Measurements from ENCODE around the gene PTPRH. TPM values are rescaled to one million over a fixed set of nuclear protein-coding genes. Genes with fewer than 3 reads are reported as not detected.

The PTPRH gene
- polyA plus RNA-seq, 1 donor (not counting 4 experiments of a cell fraction or from before 2014, with no cell fraction given): 0.17 TPM

GRCh38 chr19:55240713-55241020, 31.4 kb upstream of the PTPRH start:
- Histone ChIP-seq H3K9me3 (ENCODE audit: control insufficient read depth, low read depth, low read length) (no peaks in the 10 kb centered on the region), H2AFZ (ENCODE audit: control insufficient read depth, low read length) (no peak overlapping the region), H3K4me1 (ENCODE audit: control insufficient read depth, extremely low read depth, insufficient read depth, low read length) (no peaks in the 10 kb centered on the region), H3K79me2 (ENCODE audit: control insufficient read depth, insufficient read depth, low read length) (peaks cover 8% of the 10 kb centered on the region), H3K9ac (ENCODE audit: control insufficient read depth, extremely low read depth, insufficient read depth, low read length) (no peak overlapping the region), H3K36me3 (ENCODE audit: control insufficient read depth in 2 of 2, extremely low read depth in 1 of 2, insufficient read depth in 2 of 2, low read length in 2 of 2) (peaks cover 57 to 58% of the 10 kb centered on the region in 2 experiments), H3K4me3 (ENCODE audit: control insufficient read depth in 2 of 3, extremely low read depth in 1 of 3, insufficient read depth in 2 of 3, low read depth in 1 of 3, low read length in 3 of 3) (no peak overlapping the region), H4K20me1 (ENCODE audit: control insufficient read depth, extremely low read depth, insufficient read depth, low read length) (peaks cover 2% of the 10 kb centered on the region), H3K27me3 (ENCODE audit: control insufficient read depth, extremely low read depth, insufficient read depth, low read length) (no peaks in the 10 kb centered on the region), H3K4me2 (ENCODE audit: control insufficient read depth, extremely low read depth, insufficient read depth, low read depth, low read length) (no peak overlapping the region), H3K27ac (ENCODE audit: control insufficient read depth, insufficient read depth, low read length) (no peak overlapping the region), H3K9me1 (ENCODE audit: control insufficient read depth, extremely low read depth, insufficient read depth, low read length) (no peaks in the 10 kb centered on the region)
- dilution Hi-C loops (cut with MboI; ENCODE audit: extremely low pct_ligation_motif_present, low sequenced_read_pairs): no loop called here
- FAIRE-seq (no peak), DNase-seq (ENCODE audit: low read depth, low spot score) (no peak)
- TF ChIP-seq CTCF (optimal IDR thresholded peaks at IDR 0.05 in 1 of 3, IDR thresholded peaks at IDR 0.05 in 1 of 3, conservative IDR thresholded peaks at IDR 0.05 in 1 of 3; ENCODE audit: extremely low read depth in 1 of 3, insufficient read depth in 2 of 3, low read length in 3 of 3) (no peak), EZH2 (IDR thresholded peaks at IDR 0.05; ENCODE audit: low read length) (no peak)

- H3K4me2 ChIP-seq (ENCODE audit: control insufficient read depth, extremely low read depth, insufficient read depth, low read depth, low read length): no peak overlapping the region
- no peaks in the 10 kb centered on the region for H3K9me3 ChIP-seq (ENCODE audit: control insufficient read depth, low read depth, low read length)
- no peak overlapping the region for H2AFZ ChIP-seq (ENCODE audit: control insufficient read depth, low read length)
- H3K9me1 ChIP-seq (ENCODE audit: control insufficient read depth, extremely low read depth, insufficient read depth, low read length): no peaks in the 10 kb centered on the region
- dilution Hi-C loops (cut with MboI; ENCODE audit: extremely low pct_ligation_motif_present, low sequenced_read_pairs): no loop called here
- FAIRE-seq: no peak
- no peak overlapping the region for H3K9ac ChIP-seq (ENCODE audit: control insufficient read depth, extremely low read depth, insufficient read depth, low read length)
- no peak for TF ChIP-seq EZH2 (IDR thresholded peaks at IDR 0.05; ENCODE audit: low read length)
- no peaks in the 10 kb centered on the region for H3K4me1 ChIP-seq (ENCODE audit: control insufficient read depth, extremely low read depth, insufficient read depth, low read length)
- H3K27ac ChIP-seq (ENCODE audit: control insufficient read depth, insufficient read depth, low read length): no peak overlapping the region
- no peaks in the 10 kb centered on the region for H3K27me3 ChIP-seq (ENCODE audit: control insufficient read depth, extremely low read depth, insufficient read depth, low read length)
- H3K36me3 ChIP-seq (ENCODE audit: control insufficient read depth in 2 of 2, extremely low read depth in 1 of 2, insufficient read depth in 2 of 2, low read length in 2 of 2): peaks cover 51 to 54% of the 10 kb centered on the region in 2 experiments
- peaks cover 2% of the 10 kb centered on the region for H4K20me1 ChIP-seq (ENCODE audit: control insufficient read depth, extremely low read depth, insufficient read depth, low read length)
- H3K79me2 ChIP-seq (ENCODE audit: control insufficient read depth, insufficient read depth, low read length): peaks cover under 1% of the 10 kb centered on the region
- no peak overlapping the region for H3K4me3 ChIP-seq (ENCODE audit: control insufficient read depth in 2 of 3, extremely low read depth in 1 of 3, insufficient read depth in 2 of 3, low read depth in 1 of 3, low read length in 3 of 3)
- no peak for DNase-seq (ENCODE audit: low read depth, low spot score)
These were observed 29.7 kb upstream of the PTPRH start for GRCh38 chr19:55239004-55239403.

- H3K9me1 ChIP-seq (ENCODE audit: control insufficient read depth, extremely low read depth, insufficient read depth, low read length): no peaks in the 10 kb centered on the region
- no peak overlapping the region for H3K9ac ChIP-seq (ENCODE audit: control insufficient read depth, extremely low read depth, insufficient read depth, low read length)
- DNase-seq (ENCODE audit: low read depth, low spot score): no peak
- no peak for TF ChIP-seq CTCF (optimal IDR thresholded peaks at IDR 0.05 in 1 of 3, IDR thresholded peaks at IDR 0.05 in 1 of 3, conservative IDR thresholded peaks at IDR 0.05 in 1 of 3; ENCODE audit: extremely low read depth in 1 of 3, insufficient read depth in 2 of 3, low read length in 3 of 3)
- dilution Hi-C loops (cut with MboI; ENCODE audit: extremely low pct_ligation_motif_present, low sequenced_read_pairs): no loop called here
- no peaks in the 10 kb centered on the region for H3K27me3 ChIP-seq (ENCODE audit: control insufficient read depth, extremely low read depth, insufficient read depth, low read length)
- H3K79me2 ChIP-seq (ENCODE audit: control insufficient read depth, insufficient read depth, low read length): no peaks in the 10 kb centered on the region
- H4K20me1 ChIP-seq (ENCODE audit: control insufficient read depth, extremely low read depth, insufficient read depth, low read length): peaks cover 2% of the 10 kb centered on the region
- no peak overlapping the region for H3K27ac ChIP-seq (ENCODE audit: control insufficient read depth, insufficient read depth, low read length)
- H3K4me1 ChIP-seq (ENCODE audit: control insufficient read depth, extremely low read depth, insufficient read depth, low read length): no peaks in the 10 kb centered on the region
- no peaks in the 10 kb centered on the region for H3K9me3 ChIP-seq (ENCODE audit: control insufficient read depth, low read depth, low read length)
- no peak overlapping the region for H3K4me2 ChIP-seq (ENCODE audit: control insufficient read depth, extremely low read depth, insufficient read depth, low read depth, low read length)
- FAIRE-seq: no peak
- peaks cover 51 to 55% of the 10 kb centered on the region in 2 experiments for H3K36me3 ChIP-seq (ENCODE audit: control insufficient read depth in 2 of 2, extremely low read depth in 1 of 2, insufficient read depth in 2 of 2, low read length in 2 of 2)
- no peak overlapping the region for H2AFZ ChIP-seq (ENCODE audit: control insufficient read depth, low read length)
- H3K4me3 ChIP-seq (ENCODE audit: control insufficient read depth in 2 of 3, extremely low read depth in 1 of 3, insufficient read depth in 2 of 3, low read depth in 1 of 3, low read length in 3 of 3): no peak overlapping the region
These were observed 28.7 kb upstream of the PTPRH start for GRCh38 chr19:55238030-55238429.
